Lung microvascular endothelial cell (primary cell): ENCODE data around the gene SAPCD1. TPM values are rescaled to one million over a fixed set of nuclear protein-coding genes. Genes with fewer than 3 reads are reported as not detected.

Experiments used
- DNase-seq, 2 donors: peaks; one replicate each; pipeline versions ENCODE4 v3.0.0 to v3.0.0-alpha.2; 2010; ENCODE audit warnings: low read depth in 2 of 2
- total RNA-seq: library from RNA; depleted of rRNA; stranded (reverse); fragments of >200 nt; gene quantifications from 2 replicates; pipeline ENCODE4 v1.2.1, GENCODE V29; 2014

The SAPCD1 gene
- 1.6 and 2.0 TPM in 2 replicates for total RNA-seq

DNA sequence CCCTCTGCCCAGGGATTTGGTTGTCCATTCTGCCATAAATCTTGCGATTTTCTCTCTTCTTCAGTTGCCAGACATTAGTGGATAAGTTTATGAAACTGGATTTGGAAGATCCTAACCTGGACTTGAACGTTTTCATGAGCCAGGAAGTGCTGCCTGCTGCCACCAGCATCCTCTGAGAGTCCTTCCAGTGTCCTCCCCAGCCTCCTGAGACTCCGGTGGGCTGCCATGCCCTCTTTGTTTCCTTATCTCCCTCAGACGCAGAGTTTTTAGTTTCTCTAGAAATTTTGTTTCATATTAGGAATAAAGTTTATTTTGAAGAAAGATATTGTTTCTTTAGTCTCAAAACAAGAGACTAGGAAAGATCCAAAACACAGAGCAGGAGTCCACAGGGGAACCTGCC lies at the start of gene SAPCD1:
SAPCD1 (plus strand) TSS at position 301 of the 400 bp plus-strand sequence. CDS start 399 bp downstream, outside the sequence.
- no peak for DNase-seq

DNA sequence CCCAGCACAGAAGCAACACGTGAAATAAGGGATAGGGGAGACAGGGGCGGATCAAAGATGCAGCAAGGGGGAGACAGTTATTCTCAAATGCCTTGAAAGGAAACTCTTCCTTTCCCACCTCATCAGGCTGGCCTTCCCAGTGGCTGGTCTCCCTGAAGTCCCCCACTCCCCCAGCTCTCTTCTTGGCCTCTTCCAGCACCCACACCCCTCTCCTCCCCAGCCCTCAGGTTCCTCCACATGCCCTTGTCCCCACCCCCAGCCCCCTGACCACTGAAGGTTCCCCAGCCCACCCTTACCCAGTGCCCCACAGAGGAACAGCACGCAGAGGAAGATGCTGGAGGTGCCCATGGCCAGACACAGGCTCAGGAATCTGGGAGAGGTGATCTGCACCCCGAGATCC lies 49.0 kb upstream of the SAPCD1 start:
- no peak for DNase-seq

DNA sequence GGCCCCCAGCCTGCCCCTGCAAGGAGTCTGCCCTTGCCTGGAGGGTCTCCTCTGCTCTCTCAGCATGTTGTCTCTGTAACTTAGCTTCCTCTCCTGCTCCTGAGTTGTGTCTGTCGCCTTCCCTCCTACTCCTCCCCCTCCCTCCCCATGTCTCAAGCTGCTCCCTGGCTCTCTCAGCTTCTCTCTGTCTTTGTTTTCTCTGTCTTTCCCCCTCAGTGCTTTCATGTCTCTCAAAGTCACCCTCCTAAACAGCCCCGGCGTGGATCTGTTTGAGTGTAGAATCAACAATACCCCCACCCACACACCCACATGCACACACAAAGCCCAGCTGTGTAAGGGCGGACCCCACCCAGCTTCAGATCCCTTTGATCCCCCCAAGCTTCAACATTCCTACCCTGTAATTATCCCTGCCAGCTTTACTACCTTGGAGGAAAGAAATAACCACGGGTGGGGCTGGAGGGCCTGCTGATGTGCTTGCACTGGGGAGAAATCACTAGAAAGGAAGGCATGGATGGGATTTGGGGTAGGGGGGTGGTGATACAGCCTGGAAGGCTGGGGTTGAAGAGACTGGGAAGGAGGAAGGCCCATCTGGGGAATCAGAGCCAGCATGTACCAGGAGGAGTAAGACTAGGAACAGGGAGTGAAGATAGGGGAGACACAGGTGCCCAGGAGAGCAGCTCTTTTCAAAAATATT lies 48.3 kb upstream of the SAPCD1 start:
- DNase-seq = no peak

DNA sequence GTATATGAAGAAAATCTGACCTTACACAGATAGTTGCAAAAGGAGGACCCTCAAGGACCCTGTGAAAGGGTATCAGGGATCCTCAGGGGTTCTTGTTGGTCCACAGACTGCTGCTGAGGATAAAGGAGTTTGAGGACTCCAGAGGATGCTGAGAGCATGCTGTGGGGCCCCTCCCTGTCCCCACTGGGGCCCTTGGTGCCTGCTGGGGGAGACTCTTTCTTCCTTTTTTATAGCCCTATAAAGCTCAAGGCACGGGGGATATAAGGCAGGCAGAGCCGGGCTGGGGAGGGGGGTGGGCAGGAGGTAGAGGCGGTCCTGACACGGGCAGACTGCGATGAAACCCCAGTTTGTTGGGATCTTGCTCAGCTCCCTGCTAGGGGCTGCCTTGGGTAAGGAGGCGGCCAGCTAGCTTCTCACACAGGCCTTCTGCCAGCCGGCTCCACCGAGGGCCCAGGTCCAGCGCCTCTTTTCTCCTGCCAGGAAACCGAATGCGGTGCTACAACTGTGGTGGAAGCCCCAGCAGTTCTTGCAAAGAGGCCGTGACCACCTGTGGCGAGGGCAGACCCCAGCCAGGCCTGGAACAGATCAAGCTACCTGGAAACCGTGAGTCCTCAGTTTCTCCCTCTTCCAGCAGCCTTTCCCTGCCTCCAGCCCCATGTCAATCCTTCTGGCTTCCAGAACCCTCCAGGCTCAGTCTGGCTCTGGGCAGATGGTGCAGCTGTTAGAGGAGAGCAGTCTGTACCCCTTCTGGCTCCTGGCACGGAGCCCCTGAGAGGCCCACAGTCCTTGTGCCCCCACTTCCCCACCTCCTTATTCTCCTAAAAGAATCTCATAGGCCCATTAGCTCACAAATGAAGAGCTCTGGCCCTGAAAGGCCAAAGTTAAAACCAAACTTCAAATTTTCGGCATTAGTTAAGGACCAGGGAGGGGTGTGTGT lies 47.2 kb upstream of the SAPCD1 start, which contains the start of gene LY6G6D:
LY6G6D (plus strand) TSS at position 327 of the 937 bp plus-strand sequence; CDS start at position 335, 8 bp downstream.
- no peak for DNase-seq

DNA sequence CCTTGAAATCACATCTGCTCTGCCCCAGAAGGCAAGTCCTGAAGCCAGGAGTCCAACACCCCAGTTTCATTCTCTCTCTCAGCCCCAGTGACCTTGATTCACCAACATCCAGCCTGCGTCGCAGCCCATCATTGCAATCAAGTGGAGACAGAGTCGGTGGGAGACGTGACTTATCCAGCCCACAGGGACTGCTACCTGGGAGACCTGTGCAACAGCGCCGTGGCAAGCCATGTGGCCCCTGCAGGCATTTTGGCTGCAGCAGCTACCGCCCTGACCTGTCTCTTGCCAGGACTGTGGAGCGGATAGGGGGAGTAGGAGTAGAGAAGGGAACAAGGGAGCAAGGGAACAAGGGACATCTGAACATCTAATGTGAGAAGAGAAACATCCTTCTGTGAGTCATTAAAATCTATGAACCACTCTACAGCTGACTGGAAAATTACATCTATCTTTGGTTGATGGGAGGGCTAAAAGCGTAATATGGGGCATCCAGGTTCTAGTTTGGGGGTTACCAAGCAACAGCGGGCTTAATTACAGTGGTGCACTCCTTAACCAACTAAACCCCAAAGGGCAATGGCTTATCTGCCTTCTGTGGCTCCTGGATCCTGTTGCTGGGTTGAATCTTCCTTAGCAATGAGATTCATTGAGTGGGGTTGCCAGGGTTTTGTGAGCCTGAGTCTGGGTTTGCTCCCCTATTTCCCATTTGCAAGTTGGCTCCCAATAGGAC lies 44.8 kb upstream of the SAPCD1 start:
- no peak for DNase-seq

DNA sequence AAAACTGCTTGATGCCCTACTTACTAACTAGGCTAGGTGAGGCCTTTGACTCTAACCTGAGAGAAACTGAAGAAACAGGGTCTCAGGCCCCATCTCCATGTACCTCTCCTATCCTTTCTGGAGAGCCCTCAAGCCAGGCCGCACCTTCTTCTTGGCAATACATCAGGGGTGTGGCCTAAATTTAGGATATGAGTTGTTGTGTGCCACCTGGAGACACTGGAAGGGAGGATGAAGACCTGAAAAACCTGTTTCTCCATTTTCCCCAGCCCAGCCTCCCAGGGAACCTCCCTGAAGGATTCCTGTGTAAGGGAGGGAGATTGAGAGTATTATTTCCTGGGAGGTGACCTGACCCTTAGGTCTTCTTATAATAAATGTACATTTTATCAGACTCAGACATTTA lies 44.2 kb upstream of the SAPCD1 start:
- DNase-seq = no peak

DNA sequence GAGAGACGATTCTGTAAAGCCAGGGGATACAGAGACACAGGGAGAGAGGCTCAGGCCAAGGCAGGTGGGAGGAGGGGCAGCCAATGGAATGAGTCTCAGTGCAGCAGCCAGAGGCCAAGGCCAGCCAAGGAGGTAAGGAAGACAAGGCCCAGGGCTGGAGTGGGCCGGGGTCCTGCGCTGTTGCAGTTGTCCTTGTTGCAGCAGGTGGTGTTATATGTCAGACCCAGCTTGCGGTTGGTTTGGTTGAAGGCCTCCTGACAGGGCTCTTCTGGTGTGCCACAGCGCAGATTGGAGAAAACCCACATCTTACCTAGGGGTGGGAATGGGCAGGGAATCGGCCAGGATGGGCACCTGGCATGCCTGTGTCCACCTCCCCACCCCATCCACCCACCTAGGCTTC lies 43.5 kb upstream of the SAPCD1 start:
- no peak for DNase-seq

DNA sequence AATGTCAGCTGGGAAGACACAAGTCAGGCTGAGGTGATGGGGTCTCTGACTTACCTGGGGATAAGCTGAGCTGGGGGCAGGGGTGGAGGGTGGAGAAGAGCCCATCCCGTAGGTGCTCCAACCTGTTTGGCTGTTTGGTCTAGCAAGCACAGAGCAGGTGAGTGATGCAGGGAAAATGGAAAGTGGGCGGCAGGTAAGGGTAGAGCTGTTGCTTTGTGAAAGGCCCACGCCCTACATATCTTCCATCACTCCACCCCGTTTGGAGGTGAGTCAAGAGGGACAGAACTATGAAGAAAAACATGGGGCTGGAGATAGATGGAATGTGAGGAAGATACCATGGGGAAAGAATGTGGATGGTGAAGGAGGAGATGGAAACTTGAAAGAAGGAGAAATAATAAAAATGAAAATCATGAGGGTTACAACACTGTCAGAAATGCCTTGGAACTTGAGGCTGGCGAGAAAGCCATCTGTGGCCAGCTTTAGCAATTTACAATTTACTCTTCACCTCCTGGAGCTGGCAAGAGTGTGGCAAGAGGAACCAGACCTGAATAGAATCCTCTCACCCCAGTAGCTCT lies 42.2 kb upstream of the SAPCD1 start:
- DNase-seq = no peak

DNA sequence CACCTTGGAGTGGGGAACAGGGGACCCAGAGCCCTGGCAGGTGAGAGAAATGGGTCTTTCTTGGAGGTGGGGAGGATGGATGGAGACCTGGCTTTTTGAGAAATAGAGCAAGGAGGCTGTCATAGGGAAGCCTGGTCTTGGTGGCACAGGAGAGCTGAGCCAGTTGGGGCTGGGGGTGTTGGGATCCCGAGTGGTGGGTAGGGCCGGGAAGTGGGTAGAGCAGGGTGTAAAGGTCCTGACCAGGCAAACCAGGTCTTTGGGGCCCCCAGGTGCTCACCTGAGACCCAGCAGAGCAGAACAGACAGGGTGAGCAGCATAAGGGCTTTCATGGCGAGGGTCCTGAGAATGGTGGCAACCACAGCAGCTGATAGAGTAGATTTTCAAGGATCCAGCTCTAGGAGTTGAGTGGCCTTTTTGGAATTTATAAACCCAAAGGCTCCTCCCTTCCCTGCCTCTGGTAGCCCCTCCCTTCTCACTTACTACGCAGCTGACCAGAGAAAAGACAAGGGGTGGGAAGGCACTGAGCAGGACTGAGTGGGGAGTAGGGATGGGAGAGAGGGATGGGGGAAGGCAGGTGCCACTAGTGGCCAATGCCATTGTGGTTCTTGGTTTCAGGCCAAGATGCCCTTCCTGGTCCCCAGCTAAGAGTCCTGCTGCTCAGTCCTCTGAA lies 41.0 kb upstream of the SAPCD1 start, which contains the start of gene LY6G6C:
LY6G6C (minus strand) TSS at position 396 of the 670 bp plus-strand sequence; CDS start at position 329, 67 bp downstream.
- DNase-seq = no peak

DNA sequence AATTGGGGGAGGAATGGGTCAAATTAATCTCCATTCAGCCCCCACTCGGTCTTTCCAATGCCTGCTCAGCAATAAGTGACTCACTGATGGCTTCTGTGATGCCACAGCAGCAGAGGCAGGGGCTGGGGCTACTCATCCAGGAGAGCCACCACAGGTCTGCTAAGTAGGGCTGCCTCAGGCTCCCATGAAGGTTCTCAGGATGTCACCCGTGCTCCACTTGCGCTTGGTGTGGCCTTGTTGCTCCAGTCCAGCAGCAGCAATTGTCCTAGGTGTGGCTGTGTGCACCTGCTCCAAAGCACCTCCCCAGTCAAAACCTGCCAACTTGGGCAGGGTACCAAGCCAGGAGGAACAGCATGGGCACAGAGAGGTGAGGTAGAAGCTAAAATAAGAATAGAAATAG lies 40.3 kb upstream of the SAPCD1 start:
- DNase-seq = no peak

DNA sequence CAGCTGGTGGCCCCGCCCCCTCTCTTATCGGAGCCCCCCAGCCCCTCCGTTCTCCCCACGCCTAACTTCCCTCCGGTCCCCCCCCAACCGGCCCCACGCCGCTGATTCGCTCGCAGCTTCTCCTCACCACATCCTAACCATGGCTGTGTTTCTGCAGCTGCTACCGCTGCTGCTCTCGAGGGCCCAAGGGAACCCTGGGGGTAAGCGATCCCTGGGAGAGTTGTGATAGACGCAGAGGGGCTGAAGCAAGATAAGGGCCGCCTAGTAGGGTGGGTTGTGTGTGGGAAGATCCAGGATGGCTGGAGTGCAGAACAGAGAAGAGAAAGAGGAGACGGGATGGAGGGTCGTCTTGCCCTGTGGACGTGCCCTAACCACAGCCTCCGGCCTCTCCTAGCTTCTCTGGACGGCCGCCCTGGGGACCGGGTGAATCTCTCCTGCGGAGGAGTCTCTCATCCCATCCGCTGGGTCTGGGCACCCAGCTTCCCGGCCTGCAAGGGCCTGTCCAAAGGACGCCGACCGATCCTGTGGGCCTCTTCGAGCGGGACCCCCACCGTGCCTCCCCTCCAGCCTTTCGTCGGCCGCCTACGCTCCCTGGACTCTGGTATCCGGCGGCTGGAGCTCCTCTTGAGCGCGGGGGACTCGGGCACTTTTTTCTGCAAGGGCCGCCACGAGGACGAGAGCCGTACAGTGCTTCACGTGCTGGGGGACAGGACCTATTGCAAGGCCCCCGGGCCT lies 39.0 kb upstream of the SAPCD1 start, which contains the start of gene MPIG6B:
MPIG6B (plus strand) TSS at position 129 of the 735 bp plus-strand sequence; CDS start at position 140, 11 bp downstream.
- no peak for DNase-seq

DNA sequence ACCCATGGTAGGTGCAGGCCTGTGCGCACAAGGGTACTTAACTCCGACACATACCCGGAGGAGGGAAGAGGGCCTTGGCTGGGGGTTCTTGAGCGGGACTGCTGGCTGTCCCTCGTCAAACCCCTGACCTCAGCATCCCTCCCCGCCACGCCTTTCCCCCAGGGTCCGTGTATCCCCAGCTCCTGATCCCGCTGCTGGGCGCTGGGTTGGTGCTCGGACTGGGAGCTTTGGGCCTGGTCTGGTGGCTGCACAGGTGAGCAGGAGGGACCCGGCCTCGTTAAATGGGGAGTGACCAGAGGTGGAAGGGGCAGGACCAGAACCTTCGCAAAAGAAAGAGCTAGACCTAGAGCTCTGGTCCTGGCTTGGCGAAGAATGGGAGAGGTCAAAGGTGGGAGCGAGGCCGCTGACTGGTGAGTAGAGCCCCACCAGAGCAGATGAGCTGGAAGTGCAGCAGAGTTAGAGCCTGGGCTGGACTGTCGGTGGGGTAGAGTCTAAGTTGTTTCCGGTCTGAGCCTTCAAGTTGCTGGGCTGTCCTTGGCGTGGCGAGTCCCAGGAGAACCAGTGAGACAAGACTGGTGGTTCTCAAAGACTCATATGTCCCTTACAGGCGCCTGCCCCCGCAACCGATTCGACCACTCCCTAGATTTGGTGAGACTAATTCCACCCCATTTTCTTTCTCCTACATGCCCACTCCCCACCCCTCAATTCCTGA lies 38.3 kb upstream of the SAPCD1 start:
- DNase-seq = no peak

DNA sequence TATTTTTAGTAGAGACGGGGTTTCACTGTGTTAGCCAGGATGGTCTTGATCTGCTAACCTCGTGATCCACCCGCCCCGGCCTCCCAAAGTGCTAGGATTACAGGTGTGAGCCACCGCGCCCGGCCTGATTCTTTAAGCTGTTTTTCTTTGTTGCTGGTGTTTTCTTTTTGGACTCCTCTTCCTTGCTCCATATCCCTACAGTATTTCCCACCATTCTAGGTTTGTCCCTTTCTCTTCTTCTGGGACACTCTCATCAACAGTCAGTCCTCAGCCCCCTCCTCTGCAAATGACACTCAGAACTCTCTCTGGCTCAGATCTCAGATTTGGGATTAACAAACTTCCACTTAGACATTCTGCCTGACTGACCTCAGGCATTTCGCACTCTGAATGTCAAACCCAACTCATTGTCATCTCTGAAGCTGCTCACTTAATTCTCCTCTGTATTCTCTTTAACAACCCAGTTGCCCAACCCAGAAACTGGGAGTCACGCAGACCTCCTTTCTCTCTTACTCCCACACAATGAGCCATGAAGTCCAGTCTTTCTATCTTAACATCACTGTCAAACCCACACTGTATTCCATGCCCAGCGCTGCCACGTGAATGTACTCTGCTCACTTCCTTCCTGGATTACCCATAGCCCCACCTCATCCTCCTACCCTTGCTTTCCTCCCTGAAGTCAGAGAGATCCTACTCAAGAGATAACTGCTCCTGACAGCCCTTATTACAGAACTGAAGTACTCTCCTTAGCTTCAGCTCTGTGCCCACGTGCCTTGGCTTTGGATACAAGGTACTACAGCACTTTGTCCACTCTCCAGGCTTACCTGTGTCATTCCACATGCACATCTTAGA lies 36.7 kb upstream of the SAPCD1 start:
- peak; percentile 48 to 74 for DNase-seq

DNA sequence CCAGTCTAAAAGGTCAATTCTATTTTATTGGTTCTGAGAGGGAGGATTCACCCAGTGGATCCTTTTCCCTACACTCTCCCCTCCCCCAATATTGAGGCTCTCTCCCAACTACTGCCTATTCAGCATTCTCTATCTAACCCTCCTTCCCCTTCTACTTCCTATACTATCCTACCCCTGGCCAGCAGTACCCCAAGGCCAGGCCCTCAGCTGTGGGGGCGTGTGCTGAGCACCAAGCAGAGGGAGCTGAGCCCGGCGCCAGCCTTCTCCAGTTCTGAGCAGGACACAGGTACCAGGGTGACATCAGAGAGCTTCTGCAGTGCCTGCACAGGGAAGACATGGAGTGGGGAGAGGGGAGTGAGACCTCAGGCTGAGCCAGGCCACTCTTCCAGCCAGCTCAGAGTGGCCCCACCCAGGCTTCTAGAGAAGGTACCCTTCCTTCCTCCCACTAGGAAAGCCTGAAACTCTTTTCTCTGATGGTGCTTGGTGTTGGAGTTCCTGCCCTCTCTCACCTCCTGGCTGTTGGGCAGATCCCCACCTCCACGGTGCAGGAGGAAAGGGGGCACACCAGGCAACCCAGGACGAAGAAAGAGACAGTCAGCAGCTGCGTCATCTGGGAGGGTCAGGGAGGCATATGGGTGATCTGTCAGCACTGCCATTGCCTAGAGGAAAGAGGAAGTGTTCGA lies 35.3 kb upstream of the SAPCD1 start:
- DNase-seq = peak; percentile 28 to 36

DNA sequence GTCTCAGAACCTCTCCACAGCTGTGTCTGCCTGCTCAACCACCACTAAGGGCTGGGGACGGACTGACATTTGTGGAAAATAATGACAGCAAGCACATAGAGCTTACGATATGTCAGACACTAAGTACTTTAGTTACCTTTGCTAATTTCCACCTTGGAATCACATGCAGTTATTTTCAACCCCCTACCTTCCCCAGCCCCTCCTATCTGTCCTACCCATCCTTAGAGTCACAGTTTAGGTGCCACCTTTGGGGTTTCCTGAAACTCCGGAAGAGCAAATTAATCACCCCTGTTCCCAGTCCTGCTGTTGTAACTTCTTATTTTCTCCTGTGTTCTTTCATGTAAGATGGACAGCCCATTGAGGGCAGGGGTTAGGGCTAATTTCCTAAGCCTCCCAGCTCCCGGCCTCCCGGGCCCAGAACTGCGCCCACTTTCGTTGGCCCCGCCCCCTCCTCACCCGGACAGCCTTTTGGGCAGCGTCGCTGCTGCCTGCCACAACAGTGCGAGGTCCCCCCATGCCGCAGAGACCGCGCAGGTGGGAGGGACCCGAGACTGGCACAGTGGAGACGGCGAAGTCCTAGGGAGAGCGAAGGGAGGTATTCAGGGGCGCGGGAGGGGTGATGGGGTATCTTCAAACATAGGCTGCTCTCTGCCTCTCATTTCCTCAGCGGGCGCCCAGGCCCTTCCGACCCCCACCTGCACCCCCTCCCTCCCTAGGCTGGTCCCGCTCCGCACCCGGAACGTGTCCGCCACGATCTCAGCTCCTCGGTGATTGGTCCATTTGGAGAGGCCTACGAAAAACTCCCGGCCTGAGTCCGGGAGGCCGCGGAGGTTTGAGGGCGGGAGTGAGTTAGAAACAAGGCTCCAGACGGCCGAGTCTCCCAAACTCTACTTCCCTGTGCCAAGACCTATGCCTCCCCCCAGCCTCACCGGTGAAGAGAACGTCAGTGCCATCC lies 34.5 kb upstream of the SAPCD1 start:
- DNase-seq = no peak

DNA sequence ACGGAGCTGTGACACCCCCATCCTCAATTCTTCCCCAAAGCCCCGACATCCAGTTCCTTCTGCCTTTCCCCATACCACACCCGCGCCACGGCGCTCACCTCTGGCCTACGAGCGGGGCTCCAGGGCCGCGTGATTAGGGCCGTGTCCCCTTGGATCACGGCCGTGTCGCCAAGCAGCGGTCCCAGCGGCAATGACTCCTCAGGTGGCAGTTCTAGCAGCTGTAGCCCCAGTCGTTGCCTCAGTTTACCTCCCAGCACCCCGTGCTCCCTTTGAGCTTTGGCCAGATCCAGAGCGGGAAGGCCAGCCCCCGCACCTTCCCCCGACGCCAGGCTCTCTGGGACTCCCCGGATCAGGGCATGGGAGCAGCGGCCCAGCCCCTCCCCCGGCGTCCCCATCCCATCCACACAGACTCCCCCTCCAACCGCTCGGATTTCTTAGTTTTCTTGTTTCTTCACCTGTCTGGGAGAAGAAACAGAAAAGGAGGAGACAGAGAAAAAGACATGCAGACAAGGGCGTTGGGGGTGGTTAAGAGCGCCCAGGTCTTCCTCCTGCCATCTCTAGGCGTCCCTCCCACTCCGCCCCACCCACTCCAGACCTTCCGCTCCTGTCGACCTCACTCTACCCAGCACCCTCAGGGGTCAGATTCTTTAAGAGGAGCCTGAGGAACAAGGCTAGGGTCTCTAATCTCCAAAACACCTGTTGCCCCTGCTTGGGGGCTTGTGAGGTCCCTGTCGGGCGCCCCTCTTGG lies 33.5 kb upstream of the SAPCD1 start, which contains the start of gene DDAH2:
DDAH2 (minus strand) TSS at position 533 of the 748 bp plus-strand sequence; CDS start at position 395, 138 bp downstream.
- DNase-seq = no peak
